Panc1 (cell line): ENCODE measurements around the gene TMTC1. TPM values are rescaled to one million over a fixed set of nuclear protein-coding genes. Genes with fewer than 3 reads are reported as not detected.

Source experiments
- ATAC-seq: fragments of 200-7000 bp; cut with Tn5 transposase; 2 replicates; pipeline ENCODE4 v1.9.1; 2020; ENCODE audit warnings: mild to moderate bottlenecking, moderate library complexity
- BruUV-seq: library from RNA; stranded (reverse); fragments of 400-500 nt; replicated peaks from 2 replicates; lab custom pipeline; 2021; lab: Mats Ljungman, UMichigan
- CTCF ChIA-PET: fragments of 300-600 bp; sonication (Branson Sonifier 250); formaldehyde crosslinking; loops from one replicate; lab custom pipeline; 2022; ENCODE audit warnings: antibody characterized with exemption; lab: Charles Lee
- POLR2A ChIA-PET: fragments of 300-600 bp; sonication (Branson Sonifier 250); formaldehyde crosslinking; loops from one replicate; lab custom pipeline; 2022; ENCODE audit warnings: antibody characterized with exemption; lab: Charles Lee
- DNase-seq: peaks from one replicate; pipeline ENCODE4 v3.0.0-alpha.2; 2010; ENCODE audit warnings: low read depth, low spot score
- H3K27ac ChIP-seq: 2 replicates; pipeline ENCODE4 v1.5.1; 2011; ENCODE audit warnings: mild to moderate bottlenecking, low read length, inconsistent platforms
- H3K27me3 ChIP-seq: fragments of 200-500 bp; sonication (Bioruptor generic); 2 replicates; pipeline ENCODE4 v1.6.0; 2014; ENCODE audit warnings: low read length, inconsistent platforms; ENCODE audit not compliant: control insufficient read depth, insufficient read depth
- H3K36me3 ChIP-seq: fragments of 200-500 bp; sonication (Bioruptor generic); 2 replicates; pipeline ENCODE4 v1.5.1; 2014; ENCODE audit warnings: inconsistent platforms, mild to moderate bottlenecking, low read length, moderate library complexity; ENCODE audit not compliant: control insufficient read depth, insufficient read depth
- H3K4me1 ChIP-seq: 2 replicates; pipeline ENCODE4 v1.5.1; 2011; ENCODE audit warnings: inconsistent platforms, mild to moderate bottlenecking, low read length, moderate library complexity; ENCODE audit not compliant: control insufficient read depth, insufficient read depth
- H3K4me3 ChIP-seq, 2 experiments: 2 replicates each; pipeline ENCODE4 v1.5.1; 2011 to 2012; ENCODE audit warnings: low read depth in 2 of 2, low read length in 2 of 2, mild to moderate bottlenecking in 2 of 2, inconsistent platforms in 1 of 2, moderate library complexity in 1 of 2
- H3K9me3 ChIP-seq: fragments of 200-500 bp; sonication (Bioruptor generic); 2 replicates; pipeline ENCODE4 v1.5.1; 2014; ENCODE audit warnings: low read depth, mild to moderate bottlenecking, inconsistent platforms, low read length, moderate library complexity; ENCODE audit not compliant: control insufficient read depth, insufficient read depth
- CTCF ChIP-seq: fragments of 450-650 bp; IDR thresholded peaks from 2 replicates; pipeline ENCODE4 v1.5.1; 2017; ENCODE audit warnings: mild to moderate bottlenecking
- POLR2AphosphoS5 ChIP-seq: IDR thresholded peaks from 2 replicates; pipeline ENCODE4 v1.6.1; 2012; ENCODE audit warnings: mild to moderate bottlenecking, low read depth, low read length, moderate library complexity
- REST ChIP-seq, 2 experiments: IDR thresholded peaks; 2 replicates each; pipeline ENCODE4 v1.6.1; 2011 to 2012; ENCODE audit warnings: low read depth in 2 of 2, control low read depth in 1 of 2, low read length in 1 of 2, mild to moderate bottlenecking in 1 of 2, moderate library complexity in 1 of 2; ENCODE audit not compliant: insufficient read depth in 1 of 2
- SIN3A ChIP-seq: IDR thresholded peaks from 2 replicates; pipeline ENCODE4 v1.6.1; 2012; ENCODE audit warnings: low read depth, mild to moderate bottlenecking, low read length, moderate library complexity, borderline replicate concordance; ENCODE audit not compliant: insufficient read depth
- TCF7L2 ChIP-seq: IDR thresholded peaks from 2 replicates; pipeline ENCODE4 v1.6.1; 2011; ENCODE audit warnings: mild to moderate bottlenecking, low read depth, low read length, inconsistent platforms
- in situ Hi-C: cut with HindIII; loops from 2 replicates; pipeline ENCODE4 v1.10.0; 2016; ENCODE audit warnings: low sequenced_read_pairs, low pct_unique_long_range_greater_than_20kb
- intact Hi-C: fragments of 100-400 bp; cut with micrococcal nuclease; formaldehyde crosslinking; loops from one replicate; pipeline ENCODE4 v1.10.0; 2022; ENCODE audit not compliant: unreplicated experiment
- total RNA-seq: library from RNA; stranded (reverse); gene quantifications from one replicate; pipeline ENCODE4 v1.2.1, GENCODE V29; 2021; ENCODE audit not compliant: unreplicated experiment

TMTC1 gene
- total RNA-seq, 1 experiment from 2014 or later, result 0.28 TPM

- Histone ChIP-seq H3K36me3 (no peaks in the 10 kb centered on the region), H3K4me1 (no peaks in the 10 kb centered on the region), H3K4me3 (no peak overlapping the region), H3K9me3 (no peaks in the 10 kb centered on the region), H3K27ac (no peak overlapping the region), H3K27me3 (peaks cover 5% of the 10 kb centered on the region; the same call in 1 of the 2 replicates)
- BruUV-seq, result no TSS peak
- no peak for DNase-seq
- intact Hi-C loops (no loop called here), in situ Hi-C loops (no loop called here)
- TF ChIP-seq CTCF (no peak), POLR2AphosphoS5 (no peak), TCF7L2 (no peak), REST (IDR thresholded peaks at IDR 0.05; ENCODE audit: insufficient read depth in 1 of 2, low read depth in 2 of 2, low read length in 1 of 2) (no peak), SIN3A (no peak)
- no peak for ATAC-seq
- ChIA-PET POLR2A (no interaction called here), CTCF (no interaction called here)
Observed at GRCh38 chr12:29574500-29574899, 209.2 kb downstream of the TMTC1 start.

- ChIA-PET POLR2A (no interaction called here), CTCF (interaction anchor here (0.7 kb wide), 1 partner anchor 22 kb away, joined by 3 read pairs; no protein-coding TSS in a partner anchor)
- ATAC-seq (no peak), DNase-seq (no peak)
- Histone ChIP-seq H3K36me3 (no peaks in the 10 kb centered on the region), H3K9me3 (no peaks in the 10 kb centered on the region), H3K27ac (no peak overlapping the region), H3K4me3 (no peak overlapping the region), H3K4me1 (no peaks in the 10 kb centered on the region), H3K27me3 (peaks cover 5% of the 10 kb centered on the region; the same call in 1 of the 2 replicates)
- in situ Hi-C loops (no loop called here), intact Hi-C loops (no loop called here)
- no peak for TF ChIP-seq TCF7L2
- TF ChIP-seq SIN3A, result no peak
- no peak for TF ChIP-seq REST (IDR thresholded peaks at IDR 0.05; ENCODE audit: insufficient read depth in 1 of 2, low read depth in 2 of 2, low read length in 1 of 2)
- no peak for TF ChIP-seq CTCF
- no peak for TF ChIP-seq POLR2AphosphoS5
- BruUV-seq, result no TSS peak
Observed at GRCh38 chr12:29572938-29573337, 210.8 kb downstream of the TMTC1 start.
